NCI-H446 (cell line): ENCODE data around the gene AQP12B.
"Not testable (repeated sequence)": the region's sequence is repeated elsewhere in the genome, so short reads cannot be mapped to it uniquely, and the experiment has no call there.

Experiments
- DNase-seq, 2 experiments: peaks; one replicate each; lab custom pipeline; 2025; lab: John Stamatoyannopoulos, UW

AQP12B gene

GRCh38 chr2:240682431-240683224 is at the start of gene AQP12B:
AQP12B (minus strand) TSS chr2:240682885; CDS start chr2:240682837, 48 bp downstream.
- DNase-seq = not testable (repeated sequence)

GRCh38 chr2:240732184-240732583 is 49.5 kb upstream of the AQP12B start:
- no peak for DNase-seq

- no peak for DNase-seq
These were observed 48.5 kb upstream of the AQP12B start for GRCh38 chr2:240731178-240731545.

- no peak for DNase-seq
These were observed 48.0 kb upstream of the AQP12B start for GRCh38 chr2:240730501-240731177.

GRCh38 chr2:240728827-240729226 is 46.1 kb upstream of the AQP12B start:
- DNase-seq = no peak

- no peak for DNase-seq
These were observed 45.7 kb upstream of the AQP12B start for GRCh38 chr2:240728361-240728760.

- DNase-seq = no peak
These were observed 45.2 kb upstream of the AQP12B start for GRCh38 chr2:240727913-240728312.

GRCh38 chr2:240727439-240727838 is 44.8 kb upstream of the AQP12B start:
- DNase-seq = no peak

GRCh38 chr2:240726876-240727275 is 44.2 kb upstream of the AQP12B start:
- DNase-seq = no peak

GRCh38 chr2:240725671-240726070 is 43.0 kb upstream of the AQP12B start:
- DNase-seq = peak in 1 of 2 experiments; percentile 69

- DNase-seq = no peak
These were observed 42.6 kb upstream of the AQP12B start for GRCh38 chr2:240725266-240725665.

GRCh38 chr2:240724431-240724830 is 41.7 kb upstream of the AQP12B start:
- no peak for DNase-seq

- DNase-seq = no peak
These were observed 41.2 kb upstream of the AQP12B start for GRCh38 chr2:240723851-240724250.

GRCh38 chr2:240722796-240723735 is 40.4 kb upstream of the AQP12B start:
- DNase-seq = no peak

- DNase-seq = no peak
These were observed 39.7 kb upstream of the AQP12B start for GRCh38 chr2:240722376-240722775.

GRCh38 chr2:240721596-240722180 is 39.0 kb upstream of the AQP12B start:
- DNase-seq = no peak

- no peak for DNase-seq
These were observed 38.3 kb upstream of the AQP12B start for GRCh38 chr2:240720686-240721595.

GRCh38 chr2:240719676-240720545 is 37.2 kb upstream of the AQP12B start:
- no peak for DNase-seq

GRCh38 chr2:240718896-240719490 is 36.3 kb upstream of the AQP12B start:
- no peak for DNase-seq
